GM21515 (cell line): ENCODE results near the gene CTNNBIP1.

Experiments
- ATAC-seq: cut with Tn5 transposase; IDR thresholded peaks from one replicate; pipeline ENCODE4 v1.9.1; 2021; ENCODE audit not compliant: unreplicated experiment

CTNNBIP1 gene

GRCh38 chr1:9859281-9860014 is 50.6 kb downstream of the CTNNBIP1 start:
- ATAC-seq: no peak

- ATAC-seq: no peak
Measured at GRCh38 chr1:9858293-9859035, 51.6 kb downstream of the CTNNBIP1 start.

- ATAC-seq: no peak
Measured at GRCh38 chr1:9855186-9855585, 54.9 kb downstream of the CTNNBIP1 start.

- ATAC-seq: no peak
Measured at GRCh38 chr1:9853249-9853595, 56.8 kb downstream of the CTNNBIP1 start.

GRCh38 chr1:9852410-9853248 is 57.4 kb downstream of the CTNNBIP1 start:
- ATAC-seq: no peak

- ATAC-seq: no peak
Measured at GRCh38 chr1:9852004-9852403, 58.1 kb downstream of the CTNNBIP1 start.

- no peak for ATAC-seq
Measured at GRCh38 chr1:9850442-9851162, 59.5 kb downstream of the CTNNBIP1 start.

GRCh38 chr1:9849691-9850441 is 60.2 kb downstream of the CTNNBIP1 start:
- ATAC-seq: no peak

- ATAC-seq: no peak
Measured at GRCh38 chr1:9848022-9848421, 62.0 kb downstream of the CTNNBIP1 start.

- ATAC-seq: no peak
Measured at GRCh38 chr1:9847269-9847668, 62.8 kb downstream of the CTNNBIP1 start.

GRCh38 chr1:9846611-9847171 is 63.4 kb downstream of the CTNNBIP1 start:
- ATAC-seq: no peak

- no peak for ATAC-seq
Measured at GRCh38 chr1:9845914-9846313, 64.2 kb downstream of the CTNNBIP1 start.

GRCh38 chr1:9844756-9845155 is 65.3 kb downstream of the CTNNBIP1 start:
- ATAC-seq: no peak

- no peak for ATAC-seq
Measured at GRCh38 chr1:9844106-9844505, 66.0 kb downstream of the CTNNBIP1 start.

- ATAC-seq: no peak
Measured at GRCh38 chr1:9843576-9843945, 66.5 kb downstream of the CTNNBIP1 start.

- ATAC-seq: no peak
Measured at GRCh38 chr1:9842781-9843575, 67.1 kb downstream of the CTNNBIP1 start.

GRCh38 chr1:9842073-9842711 is 67.9 kb downstream of the CTNNBIP1 start:
- no peak for ATAC-seq

GRCh38 chr1:9841460-9841859 is 68.6 kb downstream of the CTNNBIP1 start:
- no peak for ATAC-seq

GRCh38 chr1:9840176-9840575 is 69.9 kb downstream of the CTNNBIP1 start:
- ATAC-seq: no peak
